Neural progenitor cell (in vitro differentiated cells): Measurements from ENCODE around the gene DAZL.

ENCODE experiments used
- EZH2 ChIP-seq: fragments of 200-600 bp; sonication (generic); IDR thresholded peaks from 2 replicates; pipeline ENCODE4 v1.6.1; 2017; ENCODE audit warnings: antibody characterized with exemption, mild to moderate bottlenecking, moderate library complexity
- EZH2phosphoT487 ChIP-seq: fragments of 200-600 bp; sonication (generic); IDR thresholded peaks from 2 replicates; pipeline ENCODE4 v1.6.1; 2017; ENCODE audit warnings: antibody characterized with exemption
- TF ChIP-seq, protein P1 (sequence below): fragments of 200-600 bp; sonication (generic); IDR thresholded peaks from 2 replicates; pipeline ENCODE4 v1.5.1; 2017; ENCODE audit warnings: antibody characterized with exemption, mild to moderate bottlenecking

DNA sequence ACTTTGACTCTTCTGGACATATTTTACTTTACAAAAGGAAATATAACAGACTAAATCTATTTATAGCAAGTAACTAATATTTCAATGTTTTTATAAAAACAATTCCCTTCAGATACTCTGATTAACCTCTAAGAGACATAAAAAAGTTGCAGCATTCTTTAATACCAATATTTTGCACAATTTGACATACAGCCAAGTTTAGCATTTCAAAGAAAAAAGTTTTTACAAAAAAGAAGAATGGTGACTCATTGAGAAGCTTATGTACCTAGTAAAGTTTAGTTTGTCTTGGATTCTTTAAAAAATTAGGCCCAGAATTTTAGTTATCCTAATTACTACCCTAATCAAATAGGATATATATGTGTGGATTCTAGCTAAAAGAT lies 17.6 kb downstream of the DAZL start:
- TF ChIP-seq, protein P1, sequence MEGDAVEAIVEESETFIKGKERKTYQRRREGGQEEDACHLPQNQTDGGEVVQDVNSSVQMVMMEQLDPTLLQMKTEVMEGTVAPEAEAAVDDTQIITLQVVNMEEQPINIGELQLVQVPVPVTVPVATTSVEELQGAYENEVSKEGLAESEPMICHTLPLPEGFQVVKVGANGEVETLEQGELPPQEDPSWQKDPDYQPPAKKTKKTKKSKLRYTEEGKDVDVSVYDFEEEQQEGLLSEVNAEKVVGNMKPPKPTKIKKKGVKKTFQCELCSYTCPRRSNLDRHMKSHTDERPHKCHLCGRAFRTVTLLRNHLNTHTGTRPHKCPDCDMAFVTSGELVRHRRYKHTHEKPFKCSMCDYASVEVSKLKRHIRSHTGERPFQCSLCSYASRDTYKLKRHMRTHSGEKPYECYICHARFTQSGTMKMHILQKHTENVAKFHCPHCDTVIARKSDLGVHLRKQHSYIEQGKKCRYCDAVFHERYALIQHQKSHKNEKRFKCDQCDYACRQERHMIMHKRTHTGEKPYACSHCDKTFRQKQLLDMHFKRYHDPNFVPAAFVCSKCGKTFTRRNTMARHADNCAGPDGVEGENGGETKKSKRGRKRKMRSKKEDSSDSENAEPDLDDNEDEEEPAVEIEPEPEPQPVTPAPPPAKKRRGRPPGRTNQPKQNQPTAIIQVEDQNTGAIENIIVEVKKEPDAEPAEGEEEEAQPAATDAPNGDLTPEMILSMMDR = no peak
- TF ChIP-seq EZH2 (no peak), EZH2phosphoT487 (no peak)
